Measurements from ENCODE around the gene ATP6V0A1.
"Not testable (repeated sequence)": the region's sequence is repeated elsewhere in the genome, so short reads cannot be mapped to it uniquely, and the experiment has no call there.

Gene ATP6V0A1

DNA sequence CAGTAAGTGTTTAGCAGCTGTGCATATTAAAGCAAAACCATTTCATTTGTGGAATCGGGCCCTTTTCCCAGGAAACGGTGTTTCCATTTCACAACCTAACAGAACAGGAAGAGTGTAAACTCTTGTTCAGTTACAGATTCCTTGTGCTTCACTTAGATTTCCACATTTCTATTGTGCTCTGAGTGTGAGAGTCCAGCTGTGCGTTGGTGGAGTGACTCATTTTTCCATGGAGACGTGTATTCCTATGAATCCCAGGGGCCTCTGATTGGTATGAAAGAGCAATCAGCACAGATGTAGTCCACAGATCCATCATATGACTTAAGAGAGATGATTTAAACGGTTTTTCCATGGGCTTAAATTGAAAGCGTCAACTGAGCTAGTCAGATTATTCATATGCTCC is 22.3 kb upstream of the ATP6V0A1 start:
- peak; percentile 71 for DNase-seq (ENCODE audit: low read depth, low spot score)

DNA sequence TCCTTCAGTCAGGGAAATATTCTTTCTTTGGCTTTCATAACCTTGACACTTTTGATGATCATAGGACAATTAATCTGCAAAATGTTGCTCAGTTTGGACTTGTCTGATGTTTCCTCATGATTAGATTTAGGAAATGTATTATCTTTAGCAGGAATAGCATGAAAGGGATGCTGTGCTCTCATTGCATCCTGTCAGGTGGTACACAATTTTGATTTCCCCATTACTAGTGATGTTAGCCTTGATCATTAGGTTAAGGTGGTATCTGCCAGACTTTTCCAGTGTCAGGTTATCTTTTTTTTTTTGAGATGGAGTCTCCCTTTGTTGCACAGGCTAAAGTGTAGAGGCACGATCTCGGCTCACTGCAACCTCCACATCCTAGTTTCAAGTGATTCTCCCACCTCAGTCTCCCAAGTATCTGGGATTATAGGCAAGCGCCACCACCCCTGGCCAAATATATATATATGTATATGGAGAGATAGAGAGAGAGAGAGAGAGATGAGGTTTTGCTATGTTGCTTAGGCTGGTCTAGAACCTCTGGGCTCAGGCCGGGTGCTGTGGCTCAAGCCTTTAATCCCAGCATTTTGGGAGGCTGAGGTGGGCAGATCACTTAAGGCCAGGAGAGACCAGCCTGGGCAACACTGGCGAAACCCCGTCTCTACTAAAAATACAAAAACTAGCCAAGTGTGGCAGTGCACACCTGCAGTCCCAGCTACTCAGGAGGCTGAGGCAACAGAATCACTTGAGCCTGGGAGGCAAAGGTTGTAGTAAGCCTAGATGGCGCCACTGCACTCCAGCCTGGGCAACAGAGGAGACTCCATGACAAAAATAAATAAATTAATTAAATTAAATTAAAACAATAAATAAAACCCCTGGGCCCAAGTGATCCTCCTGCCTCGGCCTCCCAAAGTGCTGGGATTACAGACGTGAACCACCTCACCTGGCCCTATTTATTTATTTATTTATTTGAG is 19.8 kb upstream of the ATP6V0A1 start:
- no peak for DNase-seq (ENCODE audit: low read depth, low spot score)

- DNase-seq (ENCODE audit: low read depth, low spot score) = no peak
Measured at GRCh38 chr17:42441371-42442195, 17.1 kb upstream of the ATP6V0A1 start.

- DNase-seq (ENCODE audit: low read depth, low spot score) = no peak
Measured at GRCh38 chr17:42442196-42442565, 16.5 kb upstream of the ATP6V0A1 start.

- DNase-seq (ENCODE audit: low read depth, low spot score) = not testable (repeated sequence)
Measured at GRCh38 chr17:42449176-42449575, 9.5 kb upstream of the ATP6V0A1 start.

DNA sequence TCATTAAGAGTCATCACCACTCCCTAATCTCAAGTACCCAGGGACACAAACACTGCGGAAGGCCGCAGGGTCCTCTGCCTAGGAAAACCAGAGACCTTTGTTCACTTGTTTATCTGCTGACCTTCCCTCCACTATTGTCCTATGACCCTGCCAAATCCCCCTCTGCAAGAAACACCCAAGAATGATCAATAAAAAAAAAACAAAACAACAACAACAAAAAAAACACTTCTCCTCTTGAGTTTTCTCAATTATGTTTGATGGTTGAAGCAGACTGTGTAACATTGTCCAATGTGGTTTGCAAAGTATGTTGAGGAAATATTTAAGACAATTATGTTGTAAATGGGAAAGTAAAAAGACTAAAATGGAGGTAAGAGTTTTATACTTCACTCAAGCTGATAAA is 8.8 kb upstream of the ATP6V0A1 start:
- not testable (repeated sequence) for DNase-seq (ENCODE audit: low read depth, low spot score)

DNA sequence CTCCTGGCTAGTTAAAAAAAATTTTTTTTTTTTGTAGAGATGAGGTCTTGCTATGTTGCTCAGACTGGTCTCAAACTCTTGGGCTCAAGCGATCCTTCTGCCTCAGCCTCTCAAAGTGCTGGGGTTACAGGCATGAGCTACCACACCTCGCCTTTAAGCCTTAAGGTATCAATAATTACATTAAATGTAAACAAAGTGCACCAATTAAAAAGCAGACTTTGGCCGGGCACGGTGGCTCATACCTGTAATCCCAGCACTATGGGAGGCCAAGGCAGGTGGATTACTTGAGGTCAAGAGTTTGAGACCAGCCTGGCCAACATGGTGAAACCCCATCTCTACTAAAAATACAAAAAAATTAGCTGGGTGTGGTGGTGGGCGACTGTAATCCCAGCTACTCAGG is 7.4 kb upstream of the ATP6V0A1 start:
- not testable (repeated sequence) for DNase-seq (ENCODE audit: low read depth, low spot score)

- no peak for DNase-seq (ENCODE audit: low read depth, low spot score)
Measured at GRCh38 chr17:42453439-42453838, 5.2 kb upstream of the ATP6V0A1 start.

GRCh38 chr17:42454987-42455386 is 3.7 kb upstream of the ATP6V0A1 start:
- not testable (repeated sequence) for DNase-seq (ENCODE audit: low read depth, low spot score)

- peak; percentile 61 for DNase-seq (ENCODE audit: low read depth, low spot score)
Measured at GRCh38 chr17:42456223-42457106, 2.2 kb upstream of the ATP6V0A1 start.

DNA sequence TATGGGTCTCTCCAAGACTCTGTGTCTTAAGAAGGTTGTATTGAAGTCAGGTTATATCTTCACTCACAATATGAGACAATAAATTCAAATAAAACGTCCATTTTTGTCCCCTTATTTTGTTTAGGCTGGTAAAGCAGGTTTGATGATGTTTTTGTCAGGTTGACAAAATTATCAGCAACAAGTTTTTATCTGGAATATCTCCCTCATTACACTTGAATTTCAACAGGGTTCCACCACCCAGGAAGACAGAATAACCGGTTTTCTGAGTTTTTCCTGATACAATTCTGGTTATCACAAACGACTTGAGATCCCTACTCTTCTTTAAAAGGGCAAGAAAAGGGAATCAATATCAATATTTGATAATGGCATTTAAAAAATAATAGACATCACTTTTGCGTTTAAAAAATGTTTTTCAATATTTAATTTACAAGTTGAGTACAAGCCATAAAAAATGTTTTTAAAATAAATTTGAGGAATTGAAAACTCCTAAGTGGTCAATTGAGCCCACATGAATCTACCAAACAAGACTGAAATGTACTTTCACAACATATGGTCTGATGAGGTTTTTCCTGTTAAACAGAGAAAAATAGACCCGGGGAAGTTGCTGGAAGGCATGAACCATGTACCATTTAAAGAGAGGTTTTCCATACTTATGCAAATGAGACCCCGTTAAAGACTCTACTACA is 1.4 kb upstream of the ATP6V0A1 start:
- DNase-seq (ENCODE audit: low read depth, low spot score) = no peak

- peak; percentile 45 for DNase-seq (ENCODE audit: low read depth, low spot score)
Measured at GRCh38 chr17:42459256-42459800, 650 bp downstream of the ATP6V0A1 start.

DNA sequence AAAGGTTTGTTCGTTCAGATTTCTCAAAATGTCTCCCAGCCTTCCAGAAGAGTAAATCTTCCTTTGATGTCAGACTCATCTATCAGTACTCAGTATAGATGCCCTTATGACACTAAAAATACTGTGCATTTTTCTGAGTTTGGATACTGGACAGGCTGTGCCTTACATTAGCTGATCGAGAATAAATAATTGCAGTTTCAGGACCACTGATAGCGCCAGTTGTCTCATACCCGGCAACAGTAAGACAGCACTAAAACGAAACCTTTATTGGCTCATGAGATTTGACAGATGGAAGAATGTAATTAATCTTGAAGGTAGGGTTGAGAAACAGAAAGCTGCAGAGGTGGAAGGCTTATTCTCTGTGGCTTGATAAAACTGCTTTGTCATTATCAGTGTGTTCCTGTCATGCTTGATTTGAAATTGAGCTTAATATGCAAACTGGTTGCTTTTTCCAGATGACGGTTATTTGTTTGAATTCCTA is 1.2 kb downstream of the ATP6V0A1 start:
- DNase-seq (ENCODE audit: low read depth, low spot score) = peak; percentile 73

DNA sequence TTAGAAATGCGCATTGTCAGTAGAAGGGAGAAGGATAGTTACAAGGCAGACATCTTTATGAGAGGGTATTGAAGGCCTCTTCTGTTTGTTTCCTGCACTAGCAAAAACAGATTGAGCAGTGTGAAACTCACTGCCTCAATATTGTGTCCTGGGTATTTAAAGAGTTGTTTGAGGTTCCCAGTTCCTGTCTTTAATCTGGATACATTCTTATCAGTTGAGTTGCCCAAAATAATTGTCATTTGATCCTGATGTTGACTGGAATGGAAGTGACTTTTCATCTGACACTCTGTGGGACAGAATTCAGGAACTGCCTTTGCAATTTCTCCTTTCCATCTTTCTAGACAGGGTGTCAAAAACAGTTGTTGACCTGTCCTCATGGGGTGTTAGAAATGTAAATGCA is 1.7 kb downstream of the ATP6V0A1 start:
- no peak for DNase-seq (ENCODE audit: low read depth, low spot score)

- no peak for DNase-seq (ENCODE audit: low read depth, low spot score)
Measured at GRCh38 chr17:42463976-42464400, 5.3 kb downstream of the ATP6V0A1 start.

DNA sequence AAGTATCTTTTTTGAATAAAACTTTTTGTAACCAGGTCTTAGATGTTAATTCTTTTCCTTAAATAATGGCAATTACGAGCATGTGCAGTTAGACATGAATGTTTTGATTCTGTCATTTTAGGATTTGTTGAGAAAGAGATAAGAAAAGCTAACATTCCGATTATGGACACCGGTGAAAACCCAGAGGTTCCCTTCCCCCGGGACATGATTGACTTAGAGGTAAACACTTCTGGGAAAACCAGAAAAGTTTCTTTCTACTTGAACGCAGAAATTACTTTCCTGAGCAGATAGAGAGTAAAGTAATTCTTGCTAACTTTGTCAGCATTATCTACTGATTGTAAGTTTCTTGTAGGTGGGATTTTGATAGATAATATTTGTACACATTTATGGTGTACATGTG is 9.2 kb downstream of the ATP6V0A1 start:
- no peak for DNase-seq (ENCODE audit: low read depth, low spot score)

GRCh38 chr17:42472709-42473521 is 14.2 kb downstream of the ATP6V0A1 start:
- peak; percentile 51 for DNase-seq (ENCODE audit: low read depth, low spot score)

DNA sequence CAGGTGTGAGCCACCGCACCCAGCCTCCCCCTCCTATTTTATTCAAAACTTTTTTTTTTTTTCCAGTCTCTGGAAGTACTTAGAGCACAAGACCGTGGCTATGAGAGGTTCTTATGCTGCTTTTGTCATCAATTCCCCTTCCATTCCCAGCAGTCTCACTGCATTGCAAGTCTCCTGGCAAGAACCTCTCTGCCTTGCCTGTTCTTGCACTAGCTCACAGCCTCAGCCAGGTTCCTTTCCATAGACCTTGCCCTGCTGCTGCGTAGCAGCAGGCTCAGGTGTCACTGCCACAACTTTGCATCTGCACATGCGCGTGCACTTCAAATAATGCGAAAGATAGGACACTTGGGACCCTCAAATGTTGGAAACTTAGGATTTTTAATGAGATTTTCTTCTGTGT is 15.6 kb downstream of the ATP6V0A1 start:
- no peak for DNase-seq (ENCODE audit: low read depth, low spot score)

DNA sequence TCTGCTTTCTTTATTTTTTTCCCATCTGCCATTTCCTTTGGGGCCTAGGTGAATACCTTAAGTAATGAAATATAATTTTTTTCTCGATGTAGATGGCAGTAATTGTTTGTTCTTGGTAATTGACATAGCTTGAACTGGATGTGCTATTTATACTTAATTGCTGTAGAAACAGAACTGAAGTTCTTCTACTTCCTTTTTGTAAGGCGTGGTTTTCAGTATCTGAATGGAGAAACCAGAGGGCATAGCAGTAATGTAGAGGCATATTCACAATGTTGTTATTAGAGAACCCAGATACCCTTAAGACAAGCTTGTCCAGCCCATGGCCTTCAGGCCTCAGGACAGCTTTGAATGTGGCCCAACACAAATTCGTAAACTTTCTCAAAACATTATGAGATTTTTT is 16.4 kb downstream of the ATP6V0A1 start:
- no peak for DNase-seq (ENCODE audit: low read depth, low spot score)

DNA sequence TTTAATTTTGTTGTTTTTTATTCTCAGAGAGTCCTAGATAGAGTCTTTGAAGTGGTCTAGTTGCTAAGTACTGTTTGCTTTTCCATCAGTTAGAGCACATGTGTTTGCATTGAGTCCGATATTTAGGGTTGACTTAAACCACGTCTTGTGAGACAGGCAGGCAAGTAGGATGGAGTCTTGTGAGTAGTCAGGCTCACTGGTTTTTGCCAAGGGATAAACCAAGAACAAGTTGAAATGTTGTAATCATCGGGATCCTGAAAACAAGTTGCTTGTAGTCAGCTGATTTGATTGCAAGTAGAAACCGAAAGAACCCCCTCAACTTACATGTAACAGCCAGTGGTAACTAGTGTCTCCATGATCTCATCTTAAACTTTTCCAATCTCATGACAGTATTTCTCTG is 17.2 kb downstream of the ATP6V0A1 start:
- DNase-seq (ENCODE audit: low read depth, low spot score) = no peak

Data from astrocyte of the hippocampus (primary cell).